ENCODE measurements around the gene PRSS56. TPM values are rescaled to one million over a fixed set of nuclear protein-coding genes. Genes with fewer than 3 reads are reported as not detected.

PRSS56 gene
- total RNA-seq, 4 donors from 2014 or later: not detected

- 78% methylated on average over 7 of the region's 7 CpGs for WGBS, 2 donors
- H3K9me3 ChIP-seq: no peaks in the 10 kb centered on the region
- H3K27me3 ChIP-seq: no peaks in the 10 kb centered on the region
- TF ChIP-seq POLR2A (IDR thresholded peaks at IDR 0.05): no peak
- TF ChIP-seq CTCF (IDR thresholded peaks at IDR 0.05): no peak
- H3K36me3 ChIP-seq: no peaks in the 10 kb centered on the region
- intact Hi-C loops (cut with DNase I): no loop called here
- H3K4me3 ChIP-seq (replicated peaks in 1 of 3): no peak overlapping the region
- H3K27ac ChIP-seq: no peak overlapping the region
- no peak for DNase-seq
- H3K4me1 ChIP-seq: no peaks in the 10 kb centered on the region
These were observed 4.5 kb upstream of the PRSS56 start for GRCh38 chr2:232515639-232516038.

- Histone ChIP-seq H3K4me1 (no peaks in the 10 kb centered on the region), H3K36me3 (no peaks in the 10 kb centered on the region), H3K9me3 (no peaks in the 10 kb centered on the region), H3K4me3 (replicated peaks in 1 of 3) (no peak overlapping the region), H3K27me3 (no peaks in the 10 kb centered on the region), H3K27ac (no peak overlapping the region)
- TF ChIP-seq POLR2A (IDR thresholded peaks at IDR 0.05) (no peak), CTCF (IDR thresholded peaks at IDR 0.05) (no peak)
- no peak for DNase-seq
- 97 to 98% methylated on average over 3 of the region's 3 CpGs for WGBS, 2 donors
- intact Hi-C loops (cut with DNase I): no loop called here
These were observed 3.6 kb upstream of the PRSS56 start for GRCh38 chr2:232516551-232516950.

GRCh38 chr2:232518844-232519243, 1.3 kb upstream of the PRSS56 start:
- Histone ChIP-seq H3K27ac (no peak overlapping the region), H3K9me3 (no peaks in the 10 kb centered on the region), H3K27me3 (peaks cover 16% of the 10 kb centered on the region), H3K4me1 (peaks cover 6 to 16% of the 10 kb centered on the region in 2 donors), H3K36me3 (no peaks in the 10 kb centered on the region), H3K4me3 (replicated peaks in 1 of 3) (no peak overlapping the region)
- TF ChIP-seq POLR2A (IDR thresholded peaks at IDR 0.05) (no peak), CTCF (IDR thresholded peaks at IDR 0.05) (no peak)
- intact Hi-C loops (cut with DNase I): no loop called here
- DNase-seq: no peak
- WGBS, 2 donors: 85% methylated on average over 3 to 6 of the region's 6 CpGs

- no peaks in the 10 kb centered on the region for H3K36me3 ChIP-seq
- H3K9me3 ChIP-seq: no peaks in the 10 kb centered on the region
- intact Hi-C loops (cut with DNase I): loop anchor here (5.0 to 10.0 kb wide), 2 partner anchors 73 to 596 kb away; partner anchors contain the start of gene NPPC
- H3K4me3 ChIP-seq (replicated peaks in 1 of 3): no peak overlapping the region
- TF ChIP-seq CTCF (IDR thresholded peaks at IDR 0.05) (no peak), POLR2A (IDR thresholded peaks at IDR 0.05) (no peak)
- H3K4me1 ChIP-seq: peaks cover 6 to 25% of the 10 kb centered on the region in 2 donors
- WGBS, 2 donors: 74 to 87% methylated on average over 15 of the region's 15 CpGs
- H3K27ac ChIP-seq: no peak overlapping the region
- no peak for DNase-seq
- H3K27me3 ChIP-seq: peaks cover 23% of the 10 kb centered on the region
These were observed 301 bp downstream of the PRSS56 start for GRCh38 chr2:232520489-232520888.

GRCh38 chr2:232521098-232521497, 910 bp downstream of the PRSS56 start:
- 86 to 97% methylated on average over 8 to 10 of the region's 14 CpGs for WGBS, 2 donors
- H3K36me3 ChIP-seq: no peaks in the 10 kb centered on the region
- TF ChIP-seq POLR2A (IDR thresholded peaks at IDR 0.05) (no peak), CTCF (IDR thresholded peaks at IDR 0.05) (no peak)
- intact Hi-C loops (cut with DNase I): loop anchor here (5.0 to 10.0 kb wide), 2 partner anchors 74 to 596 kb away; partner anchors contain the start of gene NPPC
- H3K9me3 ChIP-seq: no peaks in the 10 kb centered on the region
- H3K4me1 ChIP-seq: peaks cover 6 to 25% of the 10 kb centered on the region in 2 donors
- H3K27ac ChIP-seq: no peak overlapping the region
- H3K27me3 ChIP-seq: peaks cover 23% of the 10 kb centered on the region
- no peak overlapping the region for H3K4me3 ChIP-seq (replicated peaks in 1 of 3)
- DNase-seq: no peak

All from thyroid gland (tissue), 4 donors.